MCF 10A (cell line): ENCODE measurements around the gene ZNF354B. TPM values are rescaled to one million over a fixed set of nuclear protein-coding genes. Genes with fewer than 3 reads are reported as not detected.

ENCODE experiments used
- BruUV-seq: library from RNA; stranded (reverse); fragments of 400-500 nt; replicated peaks from 2 replicates; lab custom pipeline; 2021; lab: Mats Ljungman, UMichigan
- CTCF ChIA-PET: fragments of 300-600 bp; sonication (Branson Sonifier 250); formaldehyde crosslinking; extraction: SDS; loops from one replicate; lab custom pipeline; 2021; ENCODE audit warnings: antibody characterized with exemption, inconsistent platforms; lab: Yijun Ruan, JAX
- POLR2A ChIA-PET: fragments of 300-600, 350-650 bp; sonication (Branson Sonifier 250); formaldehyde crosslinking; extraction: SDS; loops from one replicate; lab custom pipeline; 2020; ENCODE audit warnings: antibody characterized with exemption, inconsistent platforms; lab: Yijun Ruan, JAX
- DNase-seq: peaks from one replicate; pipeline ENCODE4 v3.0.0-alpha.2; 2018; ENCODE audit not compliant: unreplicated experiment
- H3K27ac Mint-ChIP-seq: one replicate; pipeline ENCODE4 v1.8.0; 2022; ENCODE audit warnings: mild to moderate bottlenecking, low read depth, mixed read lengths; ENCODE audit not compliant: unreplicated experiment
- H3K27me3 Mint-ChIP-seq: one replicate; pipeline ENCODE4 v1.8.0; 2022; ENCODE audit warnings: mixed read lengths; ENCODE audit not compliant: insufficient read depth, unreplicated experiment
- H3K36me3 Mint-ChIP-seq: one replicate; pipeline ENCODE4 v1.8.0; 2022; ENCODE audit warnings: mild to moderate bottlenecking, moderate library complexity, mixed read lengths; ENCODE audit not compliant: insufficient read depth, unreplicated experiment
- H3K4me1 Mint-ChIP-seq: one replicate; pipeline ENCODE4 v1.8.0; 2022; ENCODE audit warnings: mixed read lengths; ENCODE audit not compliant: insufficient read depth, unreplicated experiment
- H3K4me3 Mint-ChIP-seq: one replicate; pipeline ENCODE4 v1.8.0; 2022; ENCODE audit warnings: mild to moderate bottlenecking, moderate library complexity, mixed read lengths; ENCODE audit not compliant: unreplicated experiment
- H3K9me3 Mint-ChIP-seq: one replicate; pipeline ENCODE4 v1.8.0; 2022; ENCODE audit warnings: mixed read lengths; ENCODE audit not compliant: unreplicated experiment
- intact Hi-C: fragments of 100-400 bp; cut with micrococcal nuclease; formaldehyde crosslinking; loops from 2 replicates; pipeline ENCODE4 v1.14.1; 2022
- total RNA-seq: library from RNA; stranded (reverse); gene quantifications from 2 replicates; pipeline ENCODE4 v1.2.3, GENCODE V29; 2022
- TF ChIP-seq, protein P1 (sequence below): fragments of 200-600 bp; IDR thresholded peaks from one replicate; pipeline ENCODE4 v1.8.0; 2022; ENCODE audit warnings: antibody characterized with exemption, mild to moderate bottlenecking; ENCODE audit not compliant: unreplicated experiment

ZNF354B gene
- total RNA-seq, 1 experiment from 2014 or later: 24.4 TPM

DNA sequence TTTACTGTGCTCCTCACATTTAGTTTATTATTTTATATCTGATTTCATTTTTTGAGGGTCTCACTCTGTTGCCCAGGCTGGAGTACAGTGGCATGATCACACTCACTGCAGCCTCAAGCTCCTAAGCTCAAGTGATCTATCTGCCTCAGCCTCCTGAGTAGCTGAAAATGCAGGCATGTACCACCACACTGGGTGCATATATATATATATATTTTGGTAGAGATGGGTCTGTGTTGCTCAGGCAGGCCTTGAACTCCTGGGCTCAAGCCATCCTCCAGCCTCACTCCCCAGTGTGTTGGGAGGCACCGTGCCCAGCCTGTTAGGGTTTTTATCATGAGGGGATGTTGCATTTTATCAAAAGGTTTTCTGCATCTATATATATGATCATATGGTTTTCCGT is 39.8 kb upstream of the ZNF354B start:
- no peaks in the 10 kb centered on the region for H3K36me3 Mint-ChIP-seq
- H3K4me3 Mint-ChIP-seq: no peak overlapping the region
- H3K4me1 Mint-ChIP-seq: no peaks in the 10 kb centered on the region
- BruUV-seq: no TSS peak
- ChIA-PET POLR2A (no interaction called here), CTCF (interaction anchor here (0.7 to 0.9 kb wide), 3 partner anchors 11 to 89 kb away, joined by 3 to 4 read pairs (median 3); no protein-coding TSS in a partner anchor)
- no peak overlapping the region for H3K27ac Mint-ChIP-seq
- no peak for DNase-seq
- intact Hi-C loops: no loop called here
- TF ChIP-seq, protein P1, sequence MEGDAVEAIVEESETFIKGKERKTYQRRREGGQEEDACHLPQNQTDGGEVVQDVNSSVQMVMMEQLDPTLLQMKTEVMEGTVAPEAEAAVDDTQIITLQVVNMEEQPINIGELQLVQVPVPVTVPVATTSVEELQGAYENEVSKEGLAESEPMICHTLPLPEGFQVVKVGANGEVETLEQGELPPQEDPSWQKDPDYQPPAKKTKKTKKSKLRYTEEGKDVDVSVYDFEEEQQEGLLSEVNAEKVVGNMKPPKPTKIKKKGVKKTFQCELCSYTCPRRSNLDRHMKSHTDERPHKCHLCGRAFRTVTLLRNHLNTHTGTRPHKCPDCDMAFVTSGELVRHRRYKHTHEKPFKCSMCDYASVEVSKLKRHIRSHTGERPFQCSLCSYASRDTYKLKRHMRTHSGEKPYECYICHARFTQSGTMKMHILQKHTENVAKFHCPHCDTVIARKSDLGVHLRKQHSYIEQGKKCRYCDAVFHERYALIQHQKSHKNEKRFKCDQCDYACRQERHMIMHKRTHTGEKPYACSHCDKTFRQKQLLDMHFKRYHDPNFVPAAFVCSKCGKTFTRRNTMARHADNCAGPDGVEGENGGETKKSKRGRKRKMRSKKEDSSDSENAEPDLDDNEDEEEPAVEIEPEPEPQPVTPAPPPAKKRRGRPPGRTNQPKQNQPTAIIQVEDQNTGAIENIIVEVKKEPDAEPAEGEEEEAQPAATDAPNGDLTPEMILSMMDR: no peak
- no peaks in the 10 kb centered on the region for H3K9me3 Mint-ChIP-seq
- no peaks in the 10 kb centered on the region for H3K27me3 Mint-ChIP-seq

DNA sequence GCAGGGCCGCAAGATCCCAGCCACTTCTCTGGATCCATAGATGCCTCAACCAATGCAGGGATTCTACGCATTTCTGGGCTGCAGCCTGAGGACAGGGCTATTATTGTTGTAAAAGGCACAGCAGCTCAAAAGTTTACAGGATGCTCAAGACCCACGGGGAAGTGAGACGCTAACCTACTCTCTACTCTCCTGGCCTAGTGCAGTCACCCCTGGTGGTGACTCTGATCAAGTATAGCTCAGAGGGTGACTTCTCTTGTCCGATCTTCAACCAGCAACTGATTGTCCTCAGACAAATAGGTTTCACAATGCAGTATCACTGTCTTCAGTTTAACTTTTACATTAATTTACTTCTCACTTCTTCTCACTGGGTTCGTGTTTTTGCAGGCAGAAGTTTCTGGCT is 34.3 kb upstream of the ZNF354B start:
- DNase-seq: no peak
- no peaks in the 10 kb centered on the region for H3K9me3 Mint-ChIP-seq
- no peaks in the 10 kb centered on the region for H3K36me3 Mint-ChIP-seq
- TF ChIP-seq, protein P1: no peak
- no peak overlapping the region for H3K27ac Mint-ChIP-seq
- intact Hi-C loops: loop anchor here (5.0 kb wide), 1 partner anchor 38 kb away; no protein-coding TSS in a partner anchor
- ChIA-PET POLR2A (interaction anchor here (0.6 to 6.2 kb wide), 16 partner anchors 8 to 272 kb away, joined by 3 to 116 read pairs (median 6); partner anchors contain the start of genes ZNF354A and ZNF354B), CTCF (interaction anchor here (0.6 to 1.9 kb wide), 11 partner anchors 13 to 547 kb away, joined by 3 to 13 read pairs (median 3); no protein-coding TSS in a partner anchor)
- peaks cover 22% of the 10 kb centered on the region for H3K4me1 Mint-ChIP-seq
- no TSS peak for BruUV-seq
- H3K27me3 Mint-ChIP-seq: no peaks in the 10 kb centered on the region
- H3K4me3 Mint-ChIP-seq: no peak overlapping the region

GRCh38 chr5:178826216-178826615 is 33.5 kb upstream of the ZNF354B start:
- Mint-ChIP-seq H3K4me3 (no peak overlapping the region), H3K9me3 (no peaks in the 10 kb centered on the region), H3K27me3 (no peaks in the 10 kb centered on the region), H3K4me1 (peaks cover 22% of the 10 kb centered on the region), H3K36me3 (no peaks in the 10 kb centered on the region), H3K27ac (no peak overlapping the region)
- DNase-seq: peak; percentile 57
- TF ChIP-seq, protein P1: no peak
- BruUV-seq: no TSS peak
- intact Hi-C loops: loop anchor here (5.0 kb wide), 1 partner anchor 39 kb away; no protein-coding TSS in a partner anchor
- ChIA-PET POLR2A (interaction anchor here (0.5 to 6.2 kb wide), 23 partner anchors 8 to 905 kb away, joined by 3 to 116 read pairs (median 5); partner anchors contain the start of genes ZNF354A and ZNF354B), CTCF (interaction anchor here (0.6 to 1.9 kb wide), 11 partner anchors 11 to 637 kb away, joined by 3 to 13 read pairs (median 4); partner anchors contain the start of gene ZNF354A)

- no peaks in the 10 kb centered on the region for H3K9me3 Mint-ChIP-seq
- H3K4me1 Mint-ChIP-seq: peaks cover 22% of the 10 kb centered on the region
- no peak overlapping the region for H3K27ac Mint-ChIP-seq
- BruUV-seq: no TSS peak
- H3K27me3 Mint-ChIP-seq: no peaks in the 10 kb centered on the region
- no peak overlapping the region for H3K4me3 Mint-ChIP-seq
- ChIA-PET POLR2A (interaction anchor here (1.4 to 6.2 kb wide), 2 partner anchors 40 to 97 kb away, joined by 3 to 116 read pairs; partner anchors contain the start of gene ZNF354A), CTCF (interaction anchor here (0.6 to 1.2 kb wide), 2 partner anchors 34 to 161 kb away, joined by 3 to 4 read pairs; no protein-coding TSS in a partner anchor)
- H3K36me3 Mint-ChIP-seq: no peaks in the 10 kb centered on the region
- DNase-seq: no peak
- intact Hi-C loops: loop anchor here (5.0 kb wide), 1 partner anchor 40 kb away; no protein-coding TSS in a partner anchor
- TF ChIP-seq, protein P1: no peak
Measured at GRCh38 chr5:178827636-178828035, 32.1 kb upstream of the ZNF354B start.
